Activated CD4-positive, CD25-positive, alpha-beta regulatory T cell treated with anti-CD3 and anti-CD28 coated beads, Interleukin-2, amount 50 U/mL, for 72 hours (primary cell): ENCODE measurements around the gene DHX9.

Source experiments
- DNase-seq: peaks from one replicate; pipeline ENCODE4 v3.0.0; 2021

Gene DHX9

DNA sequence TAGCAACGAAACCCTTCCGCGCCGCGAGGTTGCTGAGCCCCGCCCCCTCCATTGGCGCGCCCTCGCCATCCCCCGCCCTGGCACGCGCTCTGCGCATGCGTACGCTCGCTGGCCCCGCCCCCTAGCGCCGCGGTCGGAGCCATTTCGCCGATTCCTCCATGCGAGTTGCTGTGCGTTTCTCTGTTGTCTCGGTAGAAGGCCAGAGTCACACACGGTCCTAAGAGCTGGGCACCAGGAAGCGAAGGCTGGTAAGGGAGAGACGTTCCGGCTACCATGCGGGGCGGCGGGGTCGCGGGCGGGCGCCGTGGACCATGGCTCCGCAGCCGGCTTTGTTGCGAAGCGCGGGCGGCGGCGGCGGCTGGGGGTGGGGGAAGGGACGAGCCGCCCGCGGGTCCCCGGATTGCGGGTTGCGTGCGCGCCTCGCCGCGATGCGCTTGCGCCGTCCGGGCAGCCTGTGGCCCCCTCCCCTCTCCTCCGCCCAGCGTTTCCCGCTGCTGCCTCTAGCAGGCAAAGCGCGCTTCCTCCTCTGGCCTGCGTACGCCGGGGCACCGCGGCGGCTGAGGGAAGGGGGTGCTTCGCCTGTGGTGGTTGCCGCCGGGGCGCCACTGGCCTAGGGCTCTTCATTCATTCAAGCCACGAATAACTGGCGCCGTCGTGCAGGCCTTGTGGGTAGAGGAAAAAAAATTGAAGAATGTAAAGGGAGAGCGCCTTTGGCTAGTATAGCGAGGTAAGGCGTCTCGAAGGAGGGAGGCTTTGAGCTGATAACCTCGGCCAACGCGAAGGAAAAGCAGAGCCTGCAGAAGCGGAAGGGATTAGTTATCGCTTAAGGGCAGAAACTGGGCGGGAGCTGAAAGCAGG, at the start of gene DHX9:
DHX9 (plus strand) TSS at position 139 of the 858 bp plus-strand sequence. CDS start 3,220 bp downstream, outside the sequence.
- DNase-seq, result peak; percentile 99

DNA sequence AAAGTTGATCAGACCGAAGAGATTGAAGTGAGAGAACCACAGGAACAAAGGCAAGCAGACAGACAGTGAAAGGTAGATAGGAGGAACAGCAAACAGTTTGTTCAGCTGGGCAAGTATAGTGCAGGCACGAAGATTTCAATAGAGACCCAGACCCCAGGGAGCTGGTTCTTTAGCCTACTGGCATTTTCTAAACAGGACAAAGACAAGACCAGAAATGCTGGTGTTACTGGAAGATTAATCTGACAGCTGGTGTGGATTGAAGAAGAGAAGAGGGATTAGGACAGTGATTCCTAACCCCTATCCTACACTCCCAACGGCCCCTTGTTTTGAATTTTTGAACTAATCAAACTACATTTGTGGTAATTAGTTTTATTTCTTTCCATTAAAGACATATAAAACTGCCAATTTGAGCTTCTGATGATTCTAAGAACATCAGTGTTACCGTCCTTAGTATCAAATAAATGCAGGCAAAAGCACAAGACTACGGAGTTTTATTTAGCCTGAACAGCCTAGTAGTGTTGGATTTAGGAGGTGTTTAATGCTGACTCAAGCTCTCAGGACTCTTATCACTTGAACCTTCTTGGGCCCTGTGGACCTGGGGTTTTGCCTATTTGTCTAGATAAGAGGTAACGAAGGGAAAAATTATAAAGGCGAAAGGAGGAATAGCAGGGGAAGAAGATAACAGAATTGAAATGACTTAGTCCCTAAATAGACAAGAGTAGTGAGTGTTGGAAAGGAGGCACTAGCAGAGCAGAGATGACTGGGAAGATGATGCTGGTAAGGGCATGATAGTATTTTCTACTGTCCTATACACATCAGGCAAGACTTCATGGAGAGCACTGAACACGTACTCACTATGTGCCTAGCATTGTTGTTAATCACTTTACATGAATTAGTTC, 47.6 kb upstream of the DHX9 start:
- no peak for DNase-seq

DNA sequence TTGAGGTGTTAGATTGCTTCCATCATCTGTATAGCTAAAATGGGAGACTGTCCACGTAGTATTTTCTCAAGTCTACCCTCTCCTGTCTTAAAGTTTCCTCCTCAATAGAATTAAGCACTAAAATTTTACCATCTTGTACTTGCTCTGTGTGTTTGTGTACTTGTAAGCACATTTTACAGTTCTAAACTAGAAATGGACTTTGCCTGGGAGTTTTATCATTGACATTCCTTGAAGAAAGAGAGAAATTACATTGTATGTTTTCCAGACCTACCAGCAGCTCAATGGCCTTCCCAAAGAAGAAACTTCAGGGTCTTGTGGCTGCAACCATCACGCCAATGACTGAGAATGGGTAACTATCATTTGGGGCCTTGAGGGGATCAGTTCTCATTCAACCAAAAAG, 45.1 kb upstream of the DHX9 start:
- DNase-seq, result no peak

DNA sequence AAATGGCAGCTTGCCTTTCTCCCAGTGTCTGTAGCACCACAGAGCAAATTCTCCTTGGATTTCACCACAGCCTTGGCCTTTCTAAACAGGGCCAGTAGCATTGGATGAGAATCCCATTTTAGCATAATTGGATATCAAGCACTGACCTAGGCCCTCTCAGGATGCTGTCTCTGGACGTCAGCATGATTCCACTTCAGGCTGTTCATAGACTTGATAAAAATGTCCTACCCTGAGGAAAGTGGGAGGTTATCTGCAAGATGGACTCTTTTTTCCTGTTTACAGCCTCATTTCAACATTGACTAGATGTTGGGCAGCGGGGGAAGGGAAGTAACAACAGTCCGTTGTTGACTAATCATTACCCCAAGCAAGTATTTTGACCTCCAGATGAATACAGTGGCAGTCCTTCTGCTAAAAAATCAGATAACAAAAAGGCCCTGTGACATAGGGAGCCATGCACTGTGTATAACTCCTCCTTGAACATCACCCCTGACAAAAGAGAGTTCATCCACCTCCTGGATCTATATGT, 44.4 kb upstream of the DHX9 start:
- no peak for DNase-seq

GRCh38 chr1:182795563-182796228, 43.5 kb upstream of the DHX9 start:
- no peak for DNase-seq

GRCh38 chr1:182802006-182802803, 36.9 kb upstream of the DHX9 start:
- DNase-seq, result no peak

- DNase-seq, result no peak
Measured at GRCh38 chr1:182803846-182804245, 35.3 kb upstream of the DHX9 start.

- no peak for DNase-seq
Measured at GRCh38 chr1:182806015-182806678, 33.0 kb upstream of the DHX9 start.

DNA sequence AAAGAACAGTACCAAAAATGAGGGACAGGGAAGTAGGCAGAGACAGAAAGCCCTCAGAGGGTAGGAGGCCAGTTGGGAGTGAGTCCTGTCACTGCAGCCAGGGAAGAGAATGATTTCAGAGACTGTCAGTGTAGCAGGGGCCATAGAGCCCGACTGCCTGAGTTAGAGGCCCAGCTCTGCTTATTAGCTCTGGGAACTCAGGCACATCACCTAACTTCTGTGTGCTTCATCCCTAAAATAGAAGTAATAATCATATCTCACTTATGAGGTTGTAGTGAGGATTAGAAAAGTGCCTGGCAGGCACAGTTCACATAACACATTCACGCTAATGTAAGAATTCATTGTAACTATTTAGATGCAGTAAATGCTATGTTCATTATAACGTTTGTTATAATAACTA, 31.2 kb upstream of the DHX9 start:
- DNase-seq, result no peak

GRCh38 chr1:182809414-182809957, 29.7 kb upstream of the DHX9 start:
- DNase-seq, result no peak

DNA sequence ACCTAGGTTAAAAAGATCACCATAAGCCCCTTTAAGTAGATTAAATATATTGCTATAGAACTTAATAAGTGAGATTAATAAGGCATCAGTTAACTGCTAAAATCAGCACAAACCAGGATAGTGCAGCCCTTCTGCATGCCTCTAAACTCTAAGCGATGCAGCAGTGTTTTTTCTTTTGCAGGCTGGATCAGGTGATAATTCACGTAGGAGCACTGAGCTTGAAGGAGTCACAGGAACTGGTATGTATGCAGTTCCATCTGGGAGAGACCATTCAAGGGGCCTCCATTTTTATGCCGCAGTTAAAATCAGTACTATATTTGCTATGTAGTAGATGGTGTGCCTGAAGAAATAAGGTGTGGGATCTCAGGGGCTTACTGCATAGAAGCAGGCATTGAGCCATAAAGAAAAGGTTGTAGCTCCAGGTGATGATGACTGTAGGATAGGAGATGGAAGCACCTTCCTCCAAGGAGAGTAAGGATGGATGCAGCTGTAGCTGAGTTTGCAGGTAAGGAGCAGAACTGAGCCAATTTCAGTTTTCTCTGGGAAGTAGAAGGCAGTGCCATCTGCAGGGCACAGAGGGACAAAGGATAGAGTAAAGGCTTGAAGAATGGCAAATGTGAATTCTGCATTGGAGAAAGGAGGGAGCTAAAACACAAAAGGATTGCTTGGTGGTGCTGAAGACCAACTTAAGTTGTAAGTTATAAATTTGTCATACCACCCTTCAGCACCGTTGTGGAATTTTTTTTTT, 27.0 kb upstream of the DHX9 start:
- DNase-seq, result no peak

DNA sequence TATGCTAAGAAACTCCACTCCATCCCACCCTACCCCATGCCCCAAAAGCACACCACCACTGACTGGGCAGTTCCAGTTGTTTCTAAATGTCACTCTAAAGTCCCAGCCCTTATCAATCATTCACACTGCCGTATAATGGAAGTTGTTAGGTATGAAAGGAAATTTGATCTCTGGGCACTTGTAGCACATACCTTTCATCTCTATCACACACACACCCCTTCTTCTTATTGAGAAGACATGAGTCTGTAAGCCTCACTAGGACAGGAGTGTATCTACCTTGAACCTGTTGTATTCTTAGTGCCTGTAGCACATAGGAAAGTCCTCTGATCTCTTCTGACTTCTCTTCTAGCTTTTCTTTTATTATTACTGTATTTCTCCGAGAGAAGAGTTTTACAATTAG, 22.3 kb upstream of the DHX9 start:
- DNase-seq, result no peak

GRCh38 chr1:182817802-182818201, 21.3 kb upstream of the DHX9 start:
- no peak for DNase-seq

DNA sequence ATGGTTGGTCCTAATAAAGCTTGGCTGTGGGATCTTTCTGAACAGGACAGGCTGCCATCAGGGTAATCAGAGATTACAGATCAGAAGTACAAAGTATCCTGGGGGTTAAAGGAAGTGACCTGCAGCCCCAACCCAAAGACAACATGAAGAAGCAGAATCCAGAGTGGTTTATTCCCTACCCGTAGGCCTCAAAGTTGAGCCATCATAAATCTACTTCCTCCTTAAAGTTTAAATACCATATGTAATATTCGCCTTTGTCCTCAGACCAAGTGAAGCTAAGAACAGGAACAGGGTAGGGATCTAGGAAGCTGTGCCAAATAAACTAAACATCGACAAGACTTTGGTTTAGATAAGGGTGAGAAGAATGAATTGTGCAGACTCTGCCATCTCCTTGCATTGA, 15.9 kb upstream of the DHX9 start:
- no peak for DNase-seq

DNA sequence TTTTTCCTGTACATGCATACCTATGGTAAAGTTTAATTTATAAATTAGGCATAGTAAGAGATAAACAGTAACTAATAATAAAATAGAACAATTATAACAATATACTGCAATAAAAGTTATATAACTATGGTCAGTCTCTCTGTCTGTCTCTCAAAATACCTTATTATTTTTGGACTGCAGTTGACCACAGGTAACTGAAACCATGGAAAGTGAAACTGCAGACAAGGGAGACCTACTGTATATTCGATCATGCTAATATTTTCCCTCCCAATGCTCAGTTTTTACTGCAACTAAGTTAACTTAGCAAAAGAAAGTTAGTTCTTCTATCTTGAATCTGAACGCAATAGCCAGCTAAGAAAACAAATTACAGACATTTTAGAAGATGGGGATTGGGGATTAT, 12.3 kb upstream of the DHX9 start:
- no peak for DNase-seq

- DNase-seq, result no peak
Measured at GRCh38 chr1:182829285-182829932, 9.7 kb upstream of the DHX9 start.

DNA sequence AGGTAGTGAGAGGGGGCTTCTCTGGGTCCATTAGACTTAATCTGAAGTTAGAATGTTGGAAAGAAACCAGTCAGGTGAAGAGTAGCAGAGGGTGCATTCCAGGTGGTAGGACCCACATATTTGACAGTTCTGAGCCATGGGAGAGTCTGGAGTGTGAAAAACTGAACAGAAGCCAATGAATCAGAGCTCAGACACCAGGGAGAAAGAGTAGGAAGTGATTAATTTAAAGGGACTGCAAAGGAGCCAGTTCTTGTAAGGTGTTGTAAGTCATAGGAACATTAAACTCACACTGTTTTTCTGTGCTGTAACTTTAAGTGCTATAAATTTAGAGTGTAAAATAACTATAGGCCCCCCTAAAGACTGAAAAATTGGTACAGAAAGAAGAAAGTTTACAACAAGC, 5.9 kb upstream of the DHX9 start:
- DNase-seq, result no peak

DNA sequence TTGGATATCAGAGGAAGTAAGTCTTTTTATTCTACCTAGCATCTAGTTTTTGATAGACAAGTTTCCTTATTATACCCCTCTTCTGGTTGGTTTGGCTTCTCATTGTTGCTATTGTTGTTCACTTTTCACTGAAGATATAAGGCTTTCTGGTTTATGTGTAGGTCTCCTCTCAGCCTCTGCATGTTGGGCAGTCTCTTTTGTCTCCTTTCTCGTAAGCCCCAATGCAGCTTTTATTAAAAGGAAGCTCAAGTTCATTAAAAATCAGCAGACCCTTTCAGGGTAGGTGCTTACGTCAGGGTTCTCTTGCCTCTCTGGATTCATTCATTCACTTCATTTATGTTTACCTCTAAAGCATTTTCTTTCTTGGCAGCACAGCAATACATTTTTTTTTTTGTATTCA, 4.8 kb upstream of the DHX9 start:
- DNase-seq, result no peak

- no peak for DNase-seq
Measured at GRCh38 chr1:182835806-182836205, 3.3 kb upstream of the DHX9 start.

GRCh38 chr1:182841368-182841988, 2.3 kb downstream of the DHX9 start:
- no peak for DNase-seq
